GM10847 (cell line): ENCODE results near the gene ZNF511.

Experiments
- POLR2A ChIP-seq: IDR thresholded peaks from 2 replicates; pipeline ENCODE4 v1.6.1; 2011; ENCODE audit not compliant: insufficient read length; ENCODE audit errors: extremely low read depth

ZNF511 gene

DNA sequence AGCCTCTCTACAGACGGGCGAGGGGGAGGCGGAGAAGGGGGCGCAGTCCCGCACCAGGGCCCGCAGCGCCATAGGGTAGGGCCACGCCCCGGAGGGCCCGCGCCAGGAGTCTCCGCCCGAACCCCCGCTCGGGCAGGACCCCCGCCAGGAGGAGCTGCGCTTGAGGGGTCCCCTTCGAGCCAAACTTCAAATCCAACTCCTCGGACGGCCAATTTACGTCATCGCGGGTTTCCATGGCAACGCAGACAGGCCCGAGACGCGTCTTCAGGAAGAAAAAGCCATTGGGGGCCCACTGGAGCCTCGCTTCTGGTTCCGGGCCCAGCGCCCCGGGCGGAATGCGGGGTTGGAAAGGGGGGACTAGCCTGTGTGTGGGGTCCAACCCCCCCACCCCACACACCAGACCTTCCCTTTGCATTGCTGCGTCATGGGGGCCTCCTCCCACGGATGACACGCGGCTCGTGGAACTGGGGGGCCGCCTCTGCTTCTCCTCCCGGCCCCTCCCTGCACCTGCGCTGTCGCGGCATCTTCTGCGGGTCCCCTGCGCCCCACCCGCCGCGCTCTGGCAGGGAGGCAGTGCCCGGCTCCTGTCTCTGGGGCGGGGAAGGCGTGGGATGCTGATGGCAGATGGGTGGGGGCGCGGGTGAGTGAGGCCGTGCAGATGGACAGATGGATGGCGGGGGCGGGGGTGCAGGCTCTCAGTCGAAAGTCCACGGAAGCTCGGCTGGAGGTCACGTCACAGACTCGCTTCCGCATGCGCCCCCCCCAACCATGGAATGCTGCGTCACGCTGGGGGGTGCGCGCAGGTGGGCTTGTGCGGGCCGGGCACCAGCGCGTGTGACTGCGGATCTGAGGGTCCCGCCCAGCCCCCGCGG, 26.8 kb downstream of the ZNF511 start:
- no peak for TF ChIP-seq POLR2A

DNA sequence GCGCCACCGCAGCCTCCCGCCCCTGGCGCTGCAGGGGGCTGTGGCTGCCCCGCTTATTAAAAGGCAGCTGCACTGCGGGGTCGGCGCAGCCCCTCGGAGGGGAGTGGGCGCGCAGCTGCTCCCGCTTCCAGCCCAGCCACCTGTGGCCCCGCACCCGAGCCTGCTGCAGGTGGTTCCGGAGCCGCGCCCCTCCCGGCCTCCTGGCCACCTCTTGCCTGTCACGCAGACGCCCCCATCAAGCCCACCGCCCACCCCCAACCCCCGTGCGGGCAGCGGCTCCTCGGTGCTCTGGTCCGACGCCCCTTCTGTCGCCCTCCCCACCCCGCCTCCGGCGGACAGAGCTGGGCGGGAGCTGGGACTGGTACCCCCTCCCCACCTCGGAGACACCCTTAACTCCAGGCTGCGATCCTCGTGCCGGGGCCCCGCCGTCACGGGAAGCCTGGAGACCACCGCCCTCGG, 27.4 kb downstream of the ZNF511 start:
- TF ChIP-seq POLR2A = no peak

DNA sequence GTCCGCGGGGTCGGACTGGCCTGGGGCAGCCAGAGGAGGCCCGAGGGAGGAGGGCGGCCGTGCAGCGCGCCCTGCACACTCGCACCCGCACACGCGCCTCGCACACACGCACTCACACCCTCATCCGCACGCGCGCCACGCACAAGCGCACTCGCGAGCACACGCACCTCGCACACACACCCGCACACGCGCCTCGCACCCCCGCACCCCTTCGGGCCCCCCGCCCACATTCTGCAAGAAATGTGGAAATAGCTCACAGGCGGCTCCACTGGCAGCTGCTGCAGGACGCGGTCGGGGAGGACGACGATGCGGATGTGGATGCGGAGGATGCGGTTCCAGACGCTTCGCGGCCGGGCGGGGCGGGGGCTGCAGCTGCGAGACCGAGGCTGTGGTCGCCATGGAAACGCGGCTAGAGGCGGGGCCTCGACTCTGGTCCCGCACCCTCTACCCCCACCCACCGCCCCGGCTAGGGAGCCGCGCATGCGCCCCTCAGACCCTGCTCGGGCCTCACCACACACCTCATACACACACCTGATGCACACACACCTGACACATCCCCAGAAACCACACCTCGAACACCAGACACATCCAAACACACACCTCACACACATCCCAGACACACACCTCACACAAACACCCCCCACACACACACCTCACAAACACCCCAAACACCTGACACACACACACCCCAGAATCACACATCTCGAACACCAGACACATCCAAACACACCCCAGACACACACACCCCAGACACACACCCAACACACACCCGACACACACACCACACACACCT, 28.1 kb downstream of the ZNF511 start, which contains the start of gene CALY:
CALY (minus strand) TSS at position 320 of the 793 bp plus-strand sequence. CDS start 7,907 bp downstream, outside the sequence.
- no peak for TF ChIP-seq POLR2A

DNA sequence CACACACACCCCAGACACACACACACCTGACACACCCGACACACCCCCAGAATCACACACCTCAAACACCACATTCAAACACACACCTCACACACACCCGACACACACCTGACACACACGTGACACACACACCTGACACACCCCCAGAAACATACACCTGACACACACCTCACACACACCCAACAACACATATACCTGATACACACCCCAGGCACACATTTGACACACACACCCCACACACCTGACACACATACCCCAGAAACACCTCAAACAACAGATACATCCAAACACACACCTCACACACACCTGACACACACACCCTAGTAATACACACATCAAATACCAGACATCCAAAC, 28.6 kb downstream of the ZNF511 start:
- TF ChIP-seq POLR2A = no peak

GRCh38 chr10:133338080-133339071, 29.7 kb downstream of the ZNF511 start:
- TF ChIP-seq POLR2A = no peak

DNA sequence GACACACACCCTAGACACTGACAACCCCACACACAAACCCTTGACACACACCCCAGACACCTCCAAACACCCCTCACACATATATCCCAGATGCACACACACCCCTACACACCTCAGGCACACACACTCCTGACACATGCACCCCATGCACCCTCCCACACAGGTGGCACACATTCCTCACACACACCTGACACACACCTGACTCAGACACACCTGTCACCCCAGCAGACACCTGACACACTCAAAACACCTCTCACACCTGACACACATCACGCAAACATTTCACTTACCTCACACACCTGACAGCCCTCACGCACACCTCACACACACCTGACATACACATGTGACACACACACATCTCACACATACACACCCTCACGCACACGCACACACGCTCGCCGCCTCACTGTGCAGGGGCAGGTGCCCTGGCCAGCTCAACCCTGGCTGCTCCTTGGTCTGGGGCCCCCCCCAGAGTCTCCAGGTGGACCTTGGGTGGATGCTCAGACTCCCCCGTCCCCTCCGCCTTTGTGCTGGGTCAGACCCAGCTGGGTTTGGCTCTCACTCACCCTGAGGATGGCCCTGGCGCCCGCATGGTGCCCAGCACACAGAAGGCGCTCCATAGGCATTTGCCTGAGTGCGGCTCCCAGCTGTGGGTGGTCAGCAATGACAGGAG, 31.1 kb downstream of the ZNF511 start:
- TF ChIP-seq POLR2A = no peak

DNA sequence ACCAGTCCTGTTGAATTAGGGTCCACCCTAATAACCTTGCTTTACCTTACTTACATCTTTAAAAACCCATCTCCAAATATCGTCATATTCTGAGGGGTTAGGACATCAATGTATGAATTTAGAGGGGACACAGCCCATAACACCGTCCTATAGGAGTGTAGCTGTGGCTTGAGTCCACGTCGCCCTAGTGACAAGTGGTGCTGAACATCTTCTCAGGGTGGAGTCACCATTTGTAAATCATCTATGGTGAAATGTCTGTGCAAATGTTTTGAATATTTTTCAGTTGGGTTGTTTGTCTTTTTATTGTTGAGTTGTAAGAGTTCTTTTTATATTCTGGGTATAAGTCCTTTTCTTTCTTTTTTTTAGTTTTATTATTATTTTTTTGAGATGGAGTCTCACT, 33.3 kb downstream of the ZNF511 start:
- no peak for TF ChIP-seq POLR2A

- no peak for TF ChIP-seq POLR2A
These were observed 34.2 kb downstream of the ZNF511 start for GRCh38 chr10:133342942-133343341.

DNA sequence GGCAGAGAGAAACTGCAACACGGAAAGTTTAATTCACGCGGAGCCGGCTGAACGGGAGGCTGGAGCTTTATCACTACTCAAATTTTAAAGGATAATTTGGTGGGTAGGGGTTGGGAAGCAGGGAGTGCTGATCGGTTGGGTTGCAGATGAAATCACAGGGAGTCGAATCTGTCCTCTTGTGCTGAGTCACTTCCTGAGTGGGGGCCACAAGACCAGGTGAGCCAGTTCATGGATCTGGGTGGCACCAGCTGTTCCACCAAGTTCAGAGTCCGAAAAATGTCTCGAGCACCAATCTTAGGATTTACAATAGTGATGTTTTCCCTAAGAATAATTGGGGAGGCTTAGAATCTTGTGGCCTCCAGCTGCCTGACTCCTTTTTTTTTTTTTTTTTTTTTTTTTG, 34.8 kb downstream of the ZNF511 start:
- no peak for TF ChIP-seq POLR2A

DNA sequence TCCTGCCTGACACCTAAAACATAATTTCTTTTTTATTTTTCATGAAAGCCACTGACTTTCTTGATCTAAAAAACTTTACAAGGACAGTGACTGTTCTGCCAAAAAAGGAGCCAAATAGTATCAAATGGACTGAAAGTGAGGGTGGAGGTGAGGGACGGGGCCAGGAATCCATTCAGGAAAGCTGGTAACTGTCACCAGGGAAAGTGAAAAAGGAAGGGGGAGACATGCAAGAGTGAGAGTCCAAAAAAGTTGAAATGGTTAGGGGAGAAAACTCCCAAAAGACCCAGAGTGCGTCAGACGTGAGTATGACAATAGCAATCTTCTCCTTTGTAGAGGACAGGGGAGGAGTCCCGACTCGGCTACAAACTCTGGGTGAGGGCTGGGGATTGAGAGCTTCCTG, 35.5 kb downstream of the ZNF511 start:
- no peak for TF ChIP-seq POLR2A

GRCh38 chr10:133346413-133346812, 37.7 kb downstream of the ZNF511 start:
- TF ChIP-seq POLR2A = no peak

- TF ChIP-seq POLR2A = no peak
These were observed 39.2 kb downstream of the ZNF511 start for GRCh38 chr10:133347710-133348517.

- TF ChIP-seq POLR2A = no peak
These were observed 40.5 kb downstream of the ZNF511 start for GRCh38 chr10:133349160-133349568.
